WTC11 (cell line): ENCODE data around the gene SF3B5. TPM values are rescaled to one million over a fixed set of nuclear protein-coding genes. Genes with fewer than 3 reads are reported as not detected.

Experiments used
- ATAC-seq: fragments of 200-7000 bp; cut with Tn5 transposase; 2 replicates; pipeline ENCODE4 v1.10.0; 2021; ENCODE audit warnings: mild to moderate bottlenecking, moderate library complexity
- CTCF ChIA-PET: fragments of 300-600 bp; sonication (Branson Sonifier 250); formaldehyde crosslinking; loops from one replicate; lab custom pipeline; 2021; ENCODE audit warnings: antibody characterized with exemption; lab: Charles Lee
- POLR2A ChIA-PET: fragments of 350-600 bp; sonication (Branson Sonifier 250); formaldehyde crosslinking; loops from one replicate; lab custom pipeline; 2021; ENCODE audit warnings: antibody characterized with exemption; lab: Charles Lee
- DNase-seq: peaks from one replicate; pipeline ENCODE4 v3.0.0; 2021; ENCODE audit warnings: low spot score
- H3K27ac Mint-ChIP-seq: 2 replicates; pipeline ENCODE4 v1.8.0; 2021; ENCODE audit warnings: mixed read lengths
- H3K27me3 Mint-ChIP-seq: 2 replicates; pipeline ENCODE4 v1.8.0; 2021; ENCODE audit warnings: low read depth, mild to moderate bottlenecking, moderate library complexity, mixed read lengths
- H3K36me3 Mint-ChIP-seq: 2 replicates; pipeline ENCODE4 v1.8.0; 2021; ENCODE audit warnings: mixed read lengths
- H3K4me1 Mint-ChIP-seq: 2 replicates; pipeline ENCODE4 v1.8.0; 2022; ENCODE audit warnings: mixed read lengths
- H3K4me3 Mint-ChIP-seq: 2 replicates; pipeline ENCODE4 v1.8.0; 2021; ENCODE audit warnings: mild to moderate bottlenecking, moderate library complexity, mixed read lengths
- H3K9me3 Mint-ChIP-seq: 2 replicates; pipeline ENCODE4 v1.8.0; 2021; ENCODE audit warnings: mixed read lengths
- ATF1 ChIP-seq: sonication (generic); formaldehyde crosslinking; IDR thresholded peaks from 2 replicates; pipeline ENCODE4 v1.8.1; 2023; ENCODE audit warnings: mild to moderate bottlenecking, moderate library complexity, missing genetic modification reagents
- ATF6 ChIP-seq: sonication (generic); formaldehyde crosslinking; IDR thresholded peaks from 2 replicates; pipeline ENCODE4 v1.8.1; 2023; ENCODE audit warnings: mild to moderate bottlenecking, missing genetic modification reagents
- CREM ChIP-seq: sonication (generic); formaldehyde crosslinking; IDR thresholded peaks from 2 replicates; pipeline ENCODE4 v1.8.1; 2022; ENCODE audit warnings: mild to moderate bottlenecking, missing genetic modification reagents, moderate library complexity
- ELF4 ChIP-seq: sonication (generic); formaldehyde crosslinking; IDR thresholded peaks from 2 replicates; pipeline ENCODE4 v1.8.1; 2022; ENCODE audit warnings: low read depth, mild to moderate bottlenecking, moderate library complexity, missing genetic modification reagents
- ETV6 ChIP-seq: sonication (generic); formaldehyde crosslinking; IDR thresholded peaks from 2 replicates; pipeline ENCODE4 v1.8.1; 2022; ENCODE audit warnings: mild to moderate bottlenecking, missing genetic modification reagents
- FOXP1 ChIP-seq: sonication (generic); formaldehyde crosslinking; IDR thresholded peaks from 2 replicates; pipeline ENCODE4 v1.8.0; 2022; ENCODE audit warnings: missing genetic modification reagents, mild to moderate bottlenecking, moderate library complexity, borderline replicate concordance
- GRHL2 ChIP-seq: fragments of 250-450 bp; sonication (Bioruptor Pico); IDR thresholded peaks from 2 replicates; pipeline ENCODE4 v1.8.0; 2022; ENCODE audit warnings: mild to moderate bottlenecking, moderate library complexity; ENCODE audit not compliant: insufficient replicate concordance, severe bottlenecking
- HMGA2 ChIP-seq: fragments of 250-450 bp; sonication (Bioruptor Pico); IDR thresholded peaks from 2 replicates; pipeline ENCODE4 v1.4.0; 2021; ENCODE audit warnings: mild to moderate bottlenecking, moderate library complexity
- HMGXB4 ChIP-seq: sonication (generic); formaldehyde crosslinking; IDR thresholded peaks from 2 replicates; pipeline ENCODE4 v1.8.1; 2023; ENCODE audit warnings: mild to moderate bottlenecking, moderate library complexity, missing genetic modification reagents
- JUN ChIP-seq: sonication (generic); formaldehyde crosslinking; IDR thresholded peaks from 2 replicates; pipeline ENCODE4 v1.8.0; 2023; ENCODE audit warnings: mild to moderate bottlenecking, missing genetic modification reagents
- KAT7 ChIP-seq: sonication (generic); formaldehyde crosslinking; IDR thresholded peaks from 2 replicates; pipeline ENCODE4 v1.8.1; 2023; ENCODE audit warnings: missing genetic modification reagents, mild to moderate bottlenecking, borderline replicate concordance
- MLX ChIP-seq: sonication (generic); formaldehyde crosslinking; IDR thresholded peaks from 2 replicates; pipeline ENCODE4 v1.8.1; 2023; ENCODE audit warnings: mild to moderate bottlenecking, missing genetic modification reagents, moderate library complexity
- MYBL2 ChIP-seq: sonication (generic); formaldehyde crosslinking; IDR thresholded peaks from 2 replicates; pipeline ENCODE4 v1.8.1; 2023; ENCODE audit warnings: mild to moderate bottlenecking, moderate library complexity, missing genetic modification reagents
- NFATC4 ChIP-seq: fragments of 250-450 bp; sonication (Bioruptor Pico); IDR thresholded peaks from 2 replicates; pipeline ENCODE4 v1.9.0; 2021; ENCODE audit warnings: mild to moderate bottlenecking
- NFYB ChIP-seq: sonication (generic); formaldehyde crosslinking; conservative IDR thresholded peaks from 2 replicates; pipeline ENCODE4 v1.8.0; 2022; ENCODE audit warnings: low read depth, missing genetic modification reagents
- OVOL2 ChIP-seq: fragments of 250-450 bp; sonication (Bioruptor Pico); IDR thresholded peaks from 2 replicates; pipeline ENCODE4 v1.9.0; 2021; ENCODE audit warnings: mild to moderate bottlenecking, borderline replicate concordance
- RELA ChIP-seq: sonication (generic); formaldehyde crosslinking; IDR thresholded peaks from 2 replicates; pipeline ENCODE4 v1.8.1; 2022; ENCODE audit warnings: missing genetic modification reagents, mild to moderate bottlenecking, borderline replicate concordance
- SOX15 ChIP-seq: fragments of 250-450 bp; sonication (Bioruptor Pico); IDR thresholded peaks from 2 replicates; pipeline ENCODE4 v1.9.0; 2021; ENCODE audit warnings: mild to moderate bottlenecking
- TEAD1 ChIP-seq: sonication (generic); formaldehyde crosslinking; IDR thresholded peaks from 2 replicates; pipeline ENCODE4 v1.8.0; 2022; ENCODE audit warnings: mild to moderate bottlenecking, missing genetic modification reagents
- TEAD4 ChIP-seq: sonication (generic); formaldehyde crosslinking; IDR thresholded peaks from 2 replicates; pipeline ENCODE4 v1.8.0; 2022; ENCODE audit warnings: mild to moderate bottlenecking, missing genetic modification reagents
- ZBTB21 ChIP-seq: sonication (generic); formaldehyde crosslinking; IDR thresholded peaks from 2 replicates; pipeline ENCODE4 v1.8.1; 2023; ENCODE audit warnings: mild to moderate bottlenecking, missing genetic modification reagents, borderline replicate concordance
- ZNF138 ChIP-seq: sonication (generic); formaldehyde crosslinking; conservative IDR thresholded peaks from 2 replicates; pipeline ENCODE4 v1.8.1; 2022; ENCODE audit warnings: mild to moderate bottlenecking, moderate library complexity, missing genetic modification reagents
- ZNF263 ChIP-seq: sonication (generic); formaldehyde crosslinking; IDR thresholded peaks from 2 replicates; pipeline ENCODE4 v1.8.1; 2022; ENCODE audit warnings: low read depth, mild to moderate bottlenecking, moderate library complexity, missing genetic modification reagents
- ZNF416 ChIP-seq: fragments of 250-450 bp; sonication (Bioruptor Pico); IDR thresholded peaks from 2 replicates; pipeline ENCODE4 v1.9.0; 2021; ENCODE audit warnings: mild to moderate bottlenecking, inconsistent platforms
- total RNA-seq: library from RNA; stranded (reverse); gene quantifications from 3 replicates; pipeline ENCODE4 v1.2.3, GENCODE V29; 2021
- TF ChIP-seq, protein P1 (sequence below): sonication (generic); formaldehyde crosslinking; IDR thresholded peaks from 2 replicates; pipeline ENCODE4 v1.8.0; 2022; ENCODE audit warnings: mild to moderate bottlenecking, missing genetic modification reagents
- TF ChIP-seq, protein P2 (sequence below): sonication (generic); formaldehyde crosslinking; IDR thresholded peaks from 2 replicates; pipeline ENCODE4 v1.8.0; 2022; ENCODE audit warnings: mild to moderate bottlenecking, missing genetic modification reagents
- TF ChIP-seq, protein P3 (sequence below): fragments of 250-450 bp; sonication (Bioruptor Pico); conservative IDR thresholded peaks from 2 replicates; pipeline ENCODE4 v1.9.0; 2021; ENCODE audit warnings: mild to moderate bottlenecking
- TF ChIP-seq, protein P4 (sequence below): fragments of 250-450 bp; sonication (Bioruptor Pico); IDR thresholded peaks from 2 replicates; pipeline ENCODE4 v1.9.0; 2021; ENCODE audit warnings: moderate library complexity, mild to moderate bottlenecking, inconsistent platforms, borderline replicate concordance

The SF3B5 gene
- total RNA-seq, 1 experiment from 2014 or later = 181 TPM

GRCh38 chr6:144129469-144129868, 34.1 kb upstream of the SF3B5 start:
- no peak for TF ChIP-seq HMGA2 (CRISPR knock-in tag)
- TF ChIP-seq RELA (CRISPR knock-in tag) = no peak
- no peak for TF ChIP-seq NFYB (CRISPR knock-in tag)
- TF ChIP-seq GRHL2 (CRISPR knock-in tag) = no peak
- no peak for TF ChIP-seq ZBTB21 (CRISPR knock-in tag)
- TF ChIP-seq CREM (CRISPR knock-in tag) = no peak
- TF ChIP-seq, protein P1, sequence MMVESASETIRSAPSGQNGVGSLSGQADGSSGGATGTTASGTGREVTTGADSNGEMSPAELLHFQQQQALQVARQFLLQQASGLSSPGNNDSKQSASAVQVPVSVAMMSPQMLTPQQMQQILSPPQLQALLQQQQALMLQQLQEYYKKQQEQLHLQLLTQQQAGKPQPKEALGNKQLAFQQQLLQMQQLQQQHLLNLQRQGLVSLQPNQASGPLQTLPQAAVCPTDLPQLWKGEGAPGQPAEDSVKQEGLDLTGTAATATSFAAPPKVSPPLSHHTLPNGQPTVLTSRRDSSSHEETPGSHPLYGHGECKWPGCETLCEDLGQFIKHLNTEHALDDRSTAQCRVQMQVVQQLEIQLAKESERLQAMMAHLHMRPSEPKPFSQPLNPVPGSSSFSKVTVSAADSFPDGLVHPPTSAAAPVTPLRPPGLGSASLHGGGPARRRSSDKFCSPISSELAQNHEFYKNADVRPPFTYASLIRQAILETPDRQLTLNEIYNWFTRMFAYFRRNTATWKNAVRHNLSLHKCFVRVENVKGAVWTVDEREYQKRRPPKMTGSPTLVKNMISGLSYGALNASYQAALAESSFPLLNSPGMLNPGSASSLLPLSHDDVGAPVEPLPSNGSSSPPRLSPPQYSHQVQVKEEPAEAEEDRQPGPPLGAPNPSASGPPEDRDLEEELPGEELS (CRISPR knock-in tag) = no peak
- no peak for TF ChIP-seq ETV6 (CRISPR knock-in tag)
- TF ChIP-seq ZNF416 (CRISPR knock-in tag) = no peak
- TF ChIP-seq, protein P2, sequence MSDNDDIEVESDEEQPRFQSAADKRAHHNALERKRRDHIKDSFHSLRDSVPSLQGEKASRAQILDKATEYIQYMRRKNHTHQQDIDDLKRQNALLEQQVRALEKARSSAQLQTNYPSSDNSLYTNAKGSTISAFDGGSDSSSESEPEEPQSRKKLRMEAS (CRISPR knock-in tag) = no peak
- TF ChIP-seq KAT7 (CRISPR knock-in tag) = no peak
- TF ChIP-seq JUN (CRISPR knock-in tag) = no peak
- no peak for TF ChIP-seq ZNF138 (CRISPR knock-in tag)
- DNase-seq = no peak
- no peak overlapping the region for H3K4me3 Mint-ChIP-seq
- no peaks in the 10 kb centered on the region for H3K9me3 Mint-ChIP-seq
- H3K27ac Mint-ChIP-seq = no peak overlapping the region
- no peak for ATAC-seq
- POLR2A ChIA-PET = no interaction called here
- no peaks in the 10 kb centered on the region; the same call in 1 of the 2 replicates for H3K27me3 Mint-ChIP-seq
- CTCF ChIA-PET = interaction anchor here (1.1 kb wide), 2 partner anchors 24 to 87 kb away, joined by 3 read pairs; no protein-coding TSS in a partner anchor
- no peaks in the 10 kb centered on the region for H3K36me3 Mint-ChIP-seq
- no peaks in the 10 kb centered on the region for H3K4me1 Mint-ChIP-seq

- POLR2A ChIA-PET = no interaction called here
- CTCF ChIA-PET = interaction anchor here (0.5 kb wide), 1 partner anchor 28 kb away, joined by 3 read pairs; no protein-coding TSS in a partner anchor
- H3K9me3 Mint-ChIP-seq = no peaks in the 10 kb centered on the region
- no peak overlapping the region for H3K27ac Mint-ChIP-seq
- no peaks in the 10 kb centered on the region for H3K36me3 Mint-ChIP-seq
- DNase-seq (no peak), ATAC-seq (no peak)
- H3K4me3 Mint-ChIP-seq = no peak overlapping the region
- no peaks in the 10 kb centered on the region for H3K4me1 Mint-ChIP-seq
- H3K27me3 Mint-ChIP-seq = no peaks in the 10 kb centered on the region; the same call in 1 of the 2 replicates
- no peak for TF ChIP-seq HMGXB4 (CRISPR knock-in tag)
- no peak for TF ChIP-seq OVOL2 (CRISPR knock-in tag)
- no peak for TF ChIP-seq NFATC4
- TF ChIP-seq ATF6 (CRISPR knock-in tag) = no peak
- TF ChIP-seq MYBL2 (CRISPR knock-in tag) = no peak
- TF ChIP-seq TEAD4 (CRISPR knock-in tag) = no peak
- no peak for TF ChIP-seq GRHL2 (CRISPR knock-in tag)
- no peak for TF ChIP-seq MLX (CRISPR knock-in tag)
- TF ChIP-seq KAT7 (CRISPR knock-in tag) = no peak
- no peak for TF ChIP-seq ATF1
- no peak for TF ChIP-seq ZNF263 (CRISPR knock-in tag)
- TF ChIP-seq TEAD1 (CRISPR knock-in tag) = no peak
- TF ChIP-seq SOX15 (CRISPR knock-in tag) = no peak
- TF ChIP-seq, protein P3, sequence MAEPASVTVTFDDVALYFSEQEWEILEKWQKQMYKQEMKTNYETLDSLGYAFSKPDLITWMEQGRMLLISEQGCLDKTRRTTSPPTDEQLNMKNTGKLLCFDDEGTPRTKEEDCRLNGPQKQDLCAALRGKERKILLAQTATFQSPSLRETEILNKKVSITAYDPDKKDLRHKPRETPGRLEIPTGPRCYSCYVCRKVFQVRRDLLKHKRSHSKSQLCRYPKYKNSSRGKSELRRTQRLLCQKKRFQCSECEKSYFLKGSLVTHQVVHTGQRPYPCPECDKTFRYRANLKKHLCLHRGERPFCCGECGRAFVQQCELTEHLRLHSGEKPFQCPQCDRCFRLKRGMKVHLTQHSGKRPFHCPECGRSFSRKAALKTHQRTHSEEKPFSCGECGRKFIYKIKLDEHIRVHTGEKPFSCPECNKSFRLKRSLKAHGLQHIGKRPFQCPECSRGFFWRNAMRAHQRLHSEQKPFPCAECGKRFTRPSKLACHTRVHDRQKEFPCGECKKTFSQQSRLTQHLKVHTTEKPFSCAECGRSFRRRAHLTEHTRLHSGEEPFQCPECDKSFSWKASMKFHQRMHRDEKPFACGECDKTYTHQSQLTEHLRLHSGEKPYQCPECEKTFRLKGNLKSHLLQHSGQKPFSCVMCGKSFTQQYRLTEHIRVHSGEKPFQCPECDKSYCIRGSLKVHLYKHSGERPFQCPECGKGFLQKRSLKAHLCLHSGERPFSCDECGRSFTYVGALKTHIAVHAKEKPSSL = no peak
- TF ChIP-seq, protein P4, sequence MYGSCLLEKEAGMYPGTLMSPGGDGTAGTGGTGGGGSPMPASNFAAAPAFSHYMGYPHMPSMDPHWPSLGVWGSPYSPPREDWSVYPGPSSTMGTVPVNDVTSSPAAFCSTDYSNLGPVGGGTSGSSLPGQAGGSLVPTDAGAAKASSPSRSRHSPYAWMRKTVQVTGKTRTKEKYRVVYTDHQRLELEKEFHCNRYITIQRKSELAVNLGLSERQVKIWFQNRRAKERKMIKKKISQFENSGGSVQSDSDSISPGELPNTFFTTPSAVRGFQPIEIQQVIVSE (CRISPR knock-in tag) = no peak
- TF ChIP-seq FOXP1 = no peak
- no peak for TF ChIP-seq ELF4 (CRISPR knock-in tag)
These were observed 31.7 kb upstream of the SF3B5 start for GRCh38 chr6:144127097-144127496.
